Thoracic aorta (tissue), 2 donors: ENCODE measurements around the gene NEGR1. TPM values are rescaled to one million over a fixed set of nuclear protein-coding genes. Genes with fewer than 3 reads are reported as not detected.

ENCODE experiments used
- ATAC-seq: fragments of 150-250 bp; one replicate; pipeline ENCODE4 v1.8.0; 2017; ENCODE audit warnings: low read depth; ENCODE audit not compliant: insufficient number of reproducible peaks, low FRiP score
- DNase-seq: peaks from one replicate; pipeline ENCODE4 v3.0.0-alpha.2; 2020; ENCODE audit warnings: low spot score
- H3K27ac ChIP-seq, 2 donors: fragments of 200-600 bp; sonication (generic); 1 replicate in 1 of 2; 2 replicates in 1 of 2; pipeline ENCODE4 v1.5.1; 2016; ENCODE audit warnings: mild to moderate bottlenecking in 2 of 2, moderate library complexity in 2 of 2
- H3K27me3 ChIP-seq: fragments of 200-600 bp; sonication (generic); replicated peaks from 2 replicates; pipeline ENCODE4 v1.6.0; 2016; ENCODE audit warnings: mild to moderate bottlenecking; ENCODE audit not compliant: insufficient read depth
- H3K36me3 ChIP-seq: fragments of 200-600 bp; sonication (generic); one replicate; pipeline ENCODE4 v1.5.1; 2016
- H3K4me1 ChIP-seq, 2 donors: fragments of 200-600 bp; sonication (generic); 1 replicate in 1 of 2; 2 replicates in 1 of 2; pipeline versions ENCODE4 v1.5.1 to v1.6.0; 2016; ENCODE audit warnings: low read depth in 2 of 2, mild to moderate bottlenecking in 1 of 2; ENCODE audit not compliant: control insufficient read depth in 1 of 2
- H3K4me3 ChIP-seq: fragments of 200-600 bp; sonication (generic); 2 replicates; pipeline ENCODE4 v1.5.1; 2016; ENCODE audit warnings: mild to moderate bottlenecking
- H3K9me3 ChIP-seq: fragments of 200-600 bp; sonication (generic); 2 replicates; pipeline ENCODE4 v1.5.1; 2016
- total RNA-seq, 2 donors: library from RNA; depleted of rRNA; stranded (reverse); fragments of >200 nt; gene quantifications; one replicate each; pipeline versions ENCODE4 v1.1.0 to v1.2.3, GENCODE V29; 2016
- TF ChIP-seq, protein P1 (sequence below): fragments of 200-600 bp; sonication (generic); IDR thresholded peaks from one replicate; pipeline ENCODE4 v1.5.1; 2019; ENCODE audit warnings: antibody characterized with exemption

NEGR1 gene
- total RNA-seq, 2 donors from 2014 or later: 10.4 to 14.4 TPM

DNA sequence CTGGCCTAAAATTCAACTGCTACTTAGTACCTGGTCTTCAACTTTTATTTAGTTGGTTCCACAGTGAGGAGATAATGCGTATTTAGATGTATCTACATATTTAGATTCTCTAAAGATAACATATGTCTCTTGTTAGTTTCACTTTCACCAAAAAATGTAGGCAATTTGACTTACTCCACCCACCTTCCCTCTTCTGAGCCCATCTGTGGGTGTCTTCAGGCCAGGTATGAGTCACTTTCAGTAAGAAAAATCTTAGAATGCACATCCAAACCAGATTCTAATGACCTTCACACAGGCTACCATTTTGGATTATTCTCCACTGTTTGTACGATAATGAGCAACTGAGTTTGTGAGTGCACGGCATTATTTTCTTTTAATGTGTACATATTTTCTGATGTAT, 501.7 kb downstream of the NEGR1 start:
- H3K9me3 ChIP-seq: no peaks in the 10 kb centered on the region
- no peaks in the 10 kb centered on the region for H3K27me3 ChIP-seq
- H3K36me3 ChIP-seq: no peaks in the 10 kb centered on the region
- H3K4me1 ChIP-seq: no peaks in the 10 kb centered on the region
- ATAC-seq (no peak), DNase-seq (no peak)
- H3K27ac ChIP-seq: no peak overlapping the region
- TF ChIP-seq, protein P1, sequence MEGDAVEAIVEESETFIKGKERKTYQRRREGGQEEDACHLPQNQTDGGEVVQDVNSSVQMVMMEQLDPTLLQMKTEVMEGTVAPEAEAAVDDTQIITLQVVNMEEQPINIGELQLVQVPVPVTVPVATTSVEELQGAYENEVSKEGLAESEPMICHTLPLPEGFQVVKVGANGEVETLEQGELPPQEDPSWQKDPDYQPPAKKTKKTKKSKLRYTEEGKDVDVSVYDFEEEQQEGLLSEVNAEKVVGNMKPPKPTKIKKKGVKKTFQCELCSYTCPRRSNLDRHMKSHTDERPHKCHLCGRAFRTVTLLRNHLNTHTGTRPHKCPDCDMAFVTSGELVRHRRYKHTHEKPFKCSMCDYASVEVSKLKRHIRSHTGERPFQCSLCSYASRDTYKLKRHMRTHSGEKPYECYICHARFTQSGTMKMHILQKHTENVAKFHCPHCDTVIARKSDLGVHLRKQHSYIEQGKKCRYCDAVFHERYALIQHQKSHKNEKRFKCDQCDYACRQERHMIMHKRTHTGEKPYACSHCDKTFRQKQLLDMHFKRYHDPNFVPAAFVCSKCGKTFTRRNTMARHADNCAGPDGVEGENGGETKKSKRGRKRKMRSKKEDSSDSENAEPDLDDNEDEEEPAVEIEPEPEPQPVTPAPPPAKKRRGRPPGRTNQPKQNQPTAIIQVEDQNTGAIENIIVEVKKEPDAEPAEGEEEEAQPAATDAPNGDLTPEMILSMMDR: no peak
- no peak overlapping the region for H3K4me3 ChIP-seq

DNA sequence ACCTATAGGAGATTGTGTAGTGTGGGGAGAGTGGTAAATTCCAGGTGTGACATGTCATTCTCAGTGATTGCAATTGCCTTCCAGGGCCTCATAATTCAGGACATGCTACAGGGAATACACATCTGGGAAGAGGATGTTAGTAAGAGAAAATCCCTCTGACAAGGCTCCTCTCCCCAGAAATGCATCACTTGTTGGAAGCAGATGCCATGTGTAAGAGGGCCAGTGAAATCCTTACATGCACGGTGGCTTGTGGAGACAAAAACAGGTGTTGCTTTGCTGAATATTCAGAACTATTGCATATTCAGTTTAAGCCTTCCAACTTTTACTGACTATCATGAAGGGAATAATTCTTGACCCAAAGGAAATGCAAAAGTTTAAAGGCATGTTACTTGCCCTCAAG, 503.4 kb downstream of the NEGR1 start:
- ATAC-seq (no peak), DNase-seq (no peak)
- Histone ChIP-seq H3K27ac (no peak overlapping the region), H3K4me1 (no peaks in the 10 kb centered on the region), H3K27me3 (no peaks in the 10 kb centered on the region), H3K9me3 (no peaks in the 10 kb centered on the region), H3K36me3 (no peaks in the 10 kb centered on the region), H3K4me3 (no peak overlapping the region)
- TF ChIP-seq, protein P1: no peak

DNA sequence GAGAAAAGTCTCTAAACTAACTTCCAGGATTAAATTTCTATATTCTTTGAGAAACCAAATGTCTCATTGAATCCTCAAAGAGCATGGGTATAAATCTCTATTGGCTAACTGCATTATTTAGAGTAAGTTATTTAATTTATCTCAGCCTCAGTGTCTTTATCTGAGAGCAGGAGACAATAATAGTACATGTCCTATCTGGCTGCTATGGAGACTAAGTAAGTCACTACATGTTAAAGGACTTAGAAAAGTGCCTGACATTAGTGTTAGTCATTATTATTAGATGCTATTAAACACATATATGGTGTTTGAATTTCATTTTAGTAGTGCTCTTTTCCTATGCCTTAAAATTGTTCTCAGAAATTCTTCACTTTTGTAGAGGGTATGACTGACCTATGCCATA, 505.2 kb downstream of the NEGR1 start:
- H3K9me3 ChIP-seq: no peaks in the 10 kb centered on the region
- no peak overlapping the region for H3K27ac ChIP-seq
- no peak overlapping the region for H3K4me3 ChIP-seq
- H3K36me3 ChIP-seq: no peaks in the 10 kb centered on the region
- DNase-seq (no peak), ATAC-seq (no peak)
- no peaks in the 10 kb centered on the region for H3K27me3 ChIP-seq
- TF ChIP-seq, protein P1: no peak
- no peaks in the 10 kb centered on the region for H3K4me1 ChIP-seq

DNA sequence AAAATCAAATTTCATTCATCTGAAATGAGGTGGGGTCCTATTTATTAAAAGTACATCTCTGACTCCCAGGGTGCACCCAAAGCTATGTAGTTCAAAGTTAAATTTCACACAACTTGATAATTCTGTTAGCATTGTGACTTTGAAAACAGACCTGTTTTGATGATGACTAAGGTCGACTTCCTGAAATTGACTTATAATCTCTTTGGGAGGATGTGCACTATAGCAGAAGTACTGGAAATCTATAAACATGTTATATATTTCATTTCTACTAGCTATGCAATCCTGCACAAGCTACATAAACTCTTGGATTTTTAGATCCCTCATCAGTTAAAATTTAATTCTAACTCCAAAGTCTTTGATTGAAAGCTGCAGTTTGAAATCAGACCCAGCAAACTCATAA, 507.6 kb downstream of the NEGR1 start:
- TF ChIP-seq, protein P1: no peak
- DNase-seq: no peak
- Histone ChIP-seq H3K36me3 (no peaks in the 10 kb centered on the region), H3K4me1 (no peaks in the 10 kb centered on the region), H3K9me3 (no peaks in the 10 kb centered on the region), H3K4me3 (no peak overlapping the region), H3K27ac (no peak overlapping the region), H3K27me3 (no peaks in the 10 kb centered on the region)
- no peak for ATAC-seq

DNA sequence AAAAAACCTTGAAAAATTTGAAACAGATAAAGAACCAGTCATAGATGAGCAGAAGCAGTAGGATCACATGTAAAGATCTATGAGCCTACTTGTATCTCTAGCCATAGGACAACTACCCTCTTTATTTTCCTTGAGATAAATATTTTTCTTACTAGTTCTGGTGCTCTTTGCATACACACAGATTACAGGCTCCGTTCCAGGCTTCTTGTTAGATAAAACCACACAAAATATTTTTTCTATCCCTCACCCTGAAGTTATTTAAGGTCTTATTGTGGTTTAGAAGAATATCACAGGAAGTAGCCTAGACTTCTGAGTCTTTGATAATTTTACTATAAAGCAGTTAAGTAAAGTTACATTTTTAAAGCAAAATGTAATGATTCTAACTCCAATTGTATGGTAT, 512.2 kb downstream of the NEGR1 start:
- Histone ChIP-seq H3K4me1 (no peaks in the 10 kb centered on the region), H3K9me3 (no peaks in the 10 kb centered on the region), H3K4me3 (no peak overlapping the region), H3K36me3 (no peaks in the 10 kb centered on the region), H3K27ac (no peak overlapping the region), H3K27me3 (no peaks in the 10 kb centered on the region)
- no peak for DNase-seq
- TF ChIP-seq, protein P1: no peak
- ATAC-seq: no peak
